ENCODE measurements around the gene WBP1. TPM values are rescaled to one million over a fixed set of nuclear protein-coding genes. Genes with fewer than 3 reads are reported as not detected.
A peak's percentile ranks its signal among the peaks of the same experiment; 100 is the strongest.

The WBP1 gene
- total and polyA plus RNA-seq, 10 of the 15 experiments (the other 5 are each of a cell fraction or from before 2014, with no cell fraction given), result 4.2 to 76.8 (median 43.8) TPM

DNA sequence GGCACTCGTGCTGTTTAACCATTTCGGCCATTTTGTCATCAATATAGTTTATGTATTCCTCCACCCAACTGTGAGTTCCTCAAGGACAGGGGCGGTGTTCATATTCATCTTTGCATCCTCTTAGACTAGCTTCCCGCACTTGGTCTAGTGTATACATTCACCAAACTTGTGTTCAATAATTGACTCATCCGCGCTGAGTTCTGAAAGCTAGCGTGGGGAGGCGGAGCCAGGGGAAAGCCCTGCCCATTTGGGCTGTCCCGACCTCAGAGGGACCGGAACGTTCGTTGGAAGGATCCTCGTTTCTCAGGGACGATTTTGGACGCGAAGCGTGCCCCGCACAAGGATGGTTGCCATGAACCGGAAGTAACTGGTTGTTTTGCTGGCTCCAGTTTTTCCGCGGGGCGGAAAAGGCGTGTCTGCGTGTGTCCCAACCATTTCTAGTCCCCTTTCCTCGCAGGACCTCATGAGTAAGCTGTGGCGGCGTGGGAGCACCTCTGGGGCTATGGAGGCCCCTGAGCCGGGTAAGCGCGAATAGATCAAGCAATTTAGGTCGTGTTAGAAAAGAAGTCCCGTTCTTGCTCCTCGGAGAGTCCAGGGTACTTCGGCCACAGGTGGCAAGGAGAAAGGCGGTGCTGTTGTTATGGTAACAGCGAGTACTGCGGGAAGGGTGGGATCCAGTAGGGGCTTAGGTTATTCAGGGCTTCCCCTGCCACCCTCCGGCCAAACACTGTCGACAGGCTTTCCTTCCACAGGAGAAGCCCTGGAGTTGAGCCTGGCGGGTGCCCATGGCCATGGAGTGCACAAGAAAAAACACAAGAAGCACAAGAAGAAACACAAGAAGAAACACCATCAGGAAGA is 3.4 kb upstream of the WBP1 start, which contains the start of gene INO80B (continued):
- TF ChIP-seq ETV6 (conservative IDR thresholded peaks at IDR 0.05 in 1 of 2, IDR thresholded peaks at IDR 0.05 in 1 of 2; ENCODE audit: borderline replicate concordance in 1 of 2, low read depth in 1 of 2) (no peak; a peak in 1 of 4 replicates), ZNF217 (IDR thresholded peaks at IDR 0.05) (no peak), HCFC1 (IDR thresholded peaks at IDR 0.05; ENCODE audit: low read length) (peak; percentile 98), KAT2A (conservative IDR thresholded peaks at IDR 0.05; ENCODE audit: control insufficient read depth, low read depth, low read length) (no peak), PAX5 (IDR thresholded peaks at IDR 0.05; ENCODE audit: borderline replicate concordance, low read depth, low read length) (peak; percentile 58; the same call in 1 of the 2 replicates), RCOR1 (conservative IDR thresholded peaks at IDR 0.05; ENCODE audit: low read depth, low read length) (peak; percentile 88; the same call in 1 of the 2 replicates), BHLHE40 (IDR thresholded peaks at IDR 0.05; ENCODE audit: borderline replicate concordance in 1 of 2, low read depth in 2 of 2, low read length in 1 of 2) (peak; percentile 9 to 57; a peak in 1 of 4 replicates), CEBPB (IDR thresholded peaks at IDR 0.05; ENCODE audit: borderline replicate concordance in 1 of 2, low read depth in 2 of 2, low read length in 2 of 2) (no peak), ZNF24 (IDR thresholded peaks at IDR 0.05) (peak; percentile 72; the same call in 1 of the 2 replicates), STAT3 (IDR thresholded peaks at IDR 0.05; ENCODE audit: low read depth, low read length) (peak; percentile 70; the same call in 1 of the 2 replicates), RUNX3 (IDR thresholded peaks at IDR 0.05; ENCODE audit: low read length) (peak; percentile 86), SRF (IDR thresholded peaks at IDR 0.05; ENCODE audit: low read depth in 2 of 2, low read length in 2 of 2) (peak in 1 of 2 experiments; percentile 68; a peak in 2 of 4 replicates), TBL1XR1 (IDR thresholded peaks at IDR 0.05; ENCODE audit: low read depth, low read length) (no peak), JUND (IDR thresholded peaks at IDR 0.05; ENCODE audit: low read depth, low read length) (no peak), POLR2AphosphoS5 (IDR thresholded peaks at IDR 0.05; ENCODE audit: low read length) (peak; percentile 72), ZNF622 (IDR thresholded peaks at IDR 0.05) (no peak), SP1 (IDR thresholded peaks at IDR 0.05; ENCODE audit: low read depth, low read length) (peak; percentile 93), NFIC (IDR thresholded peaks at IDR 0.05; ENCODE audit: low read depth, low read length) (no peak), NR2C2 (IDR thresholded peaks at IDR 0.05; ENCODE audit: borderline replicate concordance, control insufficient read depth, insufficient read length, low read depth) (peak; percentile 90), ZNF384 (IDR thresholded peaks at IDR 0.05; ENCODE audit: borderline replicate concordance, low read depth, low read length) (no peak), SREBF2 (IDR thresholded peaks at IDR 0.05; ENCODE audit: low read length) (peak; percentile 44; the same call in 1 of the 2 replicates), HDGF (IDR thresholded peaks at IDR 0.05) (no peak), SIN3A (IDR thresholded peaks at IDR 0.05; ENCODE audit: low read depth, low read length) (peak; percentile 91), BCL3 (IDR thresholded peaks at IDR 0.05; ENCODE audit: borderline replicate concordance, insufficient read depth, low read depth, low read length, poor library complexity, severe bottlenecking) (no peak), YBX1 (IDR thresholded peaks at IDR 0.05) (no peak), GABPA (IDR thresholded peaks at IDR 0.05; ENCODE audit: low read depth) (peak; percentile 100)
- TF ChIP-seq, protein P1, sequence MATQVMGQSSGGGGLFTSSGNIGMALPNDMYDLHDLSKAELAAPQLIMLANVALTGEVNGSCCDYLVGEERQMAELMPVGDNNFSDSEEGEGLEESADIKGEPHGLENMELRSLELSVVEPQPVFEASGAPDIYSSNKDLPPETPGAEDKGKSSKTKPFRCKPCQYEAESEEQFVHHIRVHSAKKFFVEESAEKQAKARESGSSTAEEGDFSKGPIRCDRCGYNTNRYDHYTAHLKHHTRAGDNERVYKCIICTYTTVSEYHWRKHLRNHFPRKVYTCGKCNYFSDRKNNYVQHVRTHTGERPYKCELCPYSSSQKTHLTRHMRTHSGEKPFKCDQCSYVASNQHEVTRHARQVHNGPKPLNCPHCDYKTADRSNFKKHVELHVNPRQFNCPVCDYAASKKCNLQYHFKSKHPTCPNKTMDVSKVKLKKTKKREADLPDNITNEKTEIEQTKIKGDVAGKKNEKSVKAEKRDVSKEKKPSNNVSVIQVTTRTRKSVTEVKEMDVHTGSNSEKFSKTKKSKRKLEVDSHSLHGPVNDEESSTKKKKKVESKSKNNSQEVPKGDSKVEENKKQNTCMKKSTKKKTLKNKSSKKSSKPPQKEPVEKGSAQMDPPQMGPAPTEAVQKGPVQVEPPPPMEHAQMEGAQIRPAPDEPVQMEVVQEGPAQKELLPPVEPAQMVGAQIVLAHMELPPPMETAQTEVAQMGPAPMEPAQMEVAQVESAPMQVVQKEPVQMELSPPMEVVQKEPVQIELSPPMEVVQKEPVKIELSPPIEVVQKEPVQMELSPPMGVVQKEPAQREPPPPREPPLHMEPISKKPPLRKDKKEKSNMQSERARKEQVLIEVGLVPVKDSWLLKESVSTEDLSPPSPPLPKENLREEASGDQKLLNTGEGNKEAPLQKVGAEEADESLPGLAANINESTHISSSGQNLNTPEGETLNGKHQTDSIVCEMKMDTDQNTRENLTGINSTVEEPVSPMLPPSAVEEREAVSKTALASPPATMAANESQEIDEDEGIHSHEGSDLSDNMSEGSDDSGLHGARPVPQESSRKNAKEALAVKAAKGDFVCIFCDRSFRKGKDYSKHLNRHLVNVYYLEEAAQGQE (IDR thresholded peaks at IDR 0.05; ENCODE audit: low read depth, low read length), result 0 out of 2 replicates have a peak, but pooled peaks have one; percentile 8
